Neural progenitor cell (in vitro differentiated cells): ENCODE data around the gene NBEAL2. TPM values are rescaled to one million over a fixed set of nuclear protein-coding genes. Genes with fewer than 3 reads are reported as not detected.

Experiments
- DNase-seq: peaks from one replicate; pipeline ENCODE4 v3.0.0-alpha.2; 2016; ENCODE audit warnings: low spot score
- H2AFZ ChIP-seq: fragments of 200-600 bp; sonication (generic); replicated peaks from 2 replicates; pipeline ENCODE4 v1.6.1; 2016; ENCODE audit warnings: antibody characterized with exemption
- H3F3A ChIP-seq: fragments of 200-600 bp; sonication (generic); 2 replicates; pipeline ENCODE4 v1.6.1; 2016; ENCODE audit warnings: antibody characterized with exemption, low read depth
- H3K27ac ChIP-seq: fragments of 200-600 bp; sonication (generic); 2 replicates; pipeline ENCODE4 v1.5.1; 2016; ENCODE audit warnings: mild to moderate bottlenecking
- H3K27me3 ChIP-seq: fragments of 200-600 bp; sonication (generic); 2 replicates; pipeline ENCODE4 v1.6.1; 2016; ENCODE audit warnings: mild to moderate bottlenecking, moderate library complexity
- H3K36me3 ChIP-seq: fragments of 200-600 bp; sonication (generic); 2 replicates; pipeline ENCODE4 v1.5.1; 2016
- H3K4me1 ChIP-seq: fragments of 200-600 bp; sonication (generic); 2 replicates; pipeline ENCODE4 v1.6.1; 2016; ENCODE audit warnings: mixed run types
- H3K4me2 ChIP-seq: fragments of 200-600 bp; sonication (generic); 2 replicates; pipeline ENCODE4 v1.6.1; 2016
- H3K4me3 ChIP-seq: fragments of 200-600 bp; sonication (generic); 2 replicates; pipeline ENCODE4 v1.5.1; 2016
- H3K79me2 ChIP-seq: fragments of 200-600 bp; sonication (generic); 2 replicates; pipeline ENCODE4 v1.6.1; 2016; ENCODE audit warnings: low read depth
- H3K9ac ChIP-seq: fragments of 200-600 bp; sonication (generic); 2 replicates; pipeline ENCODE4 v1.6.1; 2016
- H3K9me3 ChIP-seq: fragments of 200-600 bp; sonication (generic); 2 replicates; pipeline ENCODE4 v1.5.1; 2016; ENCODE audit warnings: low read depth
- H4K20me1 ChIP-seq: fragments of 200-600 bp; sonication (generic); 2 replicates; pipeline ENCODE4 v1.6.1; 2016; ENCODE audit warnings: low read depth
- H3K27ac Mint-ChIP-seq: 3 replicates; pipeline ENCODE4 v1.8.0; 2021; ENCODE audit warnings: mixed read lengths
- H3K27me3 Mint-ChIP-seq: 2 replicates; pipeline ENCODE4 v1.8.0; 2022; ENCODE audit warnings: low read depth, mild to moderate bottlenecking, inconsistent platforms, moderate library complexity, mixed read lengths; ENCODE audit not compliant: insufficient read depth
- H3K36me3 Mint-ChIP-seq: 3 replicates; pipeline ENCODE4 v1.8.0; 2021; ENCODE audit warnings: mixed read lengths
- H3K4me1 Mint-ChIP-seq: 3 replicates; pipeline ENCODE4 v1.8.0; 2021; ENCODE audit warnings: mixed read lengths
- H3K4me3 Mint-ChIP-seq: 3 replicates; pipeline ENCODE4 v1.8.0; 2021; ENCODE audit warnings: mild to moderate bottlenecking, moderate library complexity, mixed read lengths
- H3K9me3 Mint-ChIP-seq: 3 replicates; pipeline ENCODE4 v1.8.0; 2020; ENCODE audit warnings: mixed read lengths
- EZH2 ChIP-seq: fragments of 200-600 bp; sonication (generic); IDR thresholded peaks from 2 replicates; pipeline ENCODE4 v1.6.1; 2017; ENCODE audit warnings: antibody characterized with exemption, mild to moderate bottlenecking, moderate library complexity
- EZH2phosphoT487 ChIP-seq: fragments of 200-600 bp; sonication (generic); IDR thresholded peaks from 2 replicates; pipeline ENCODE4 v1.6.1; 2017; ENCODE audit warnings: antibody characterized with exemption
- total RNA-seq: library from RNA; depleted of rRNA; stranded (reverse); fragments of >200 nt; gene quantifications from 2 replicates; pipeline ENCODE4 v1.2.3, GENCODE V29; 2015; ENCODE audit warnings: low replicate concordance
- TF ChIP-seq, protein P1 (sequence below): fragments of 200-600 bp; sonication (generic); IDR thresholded peaks from 2 replicates; pipeline ENCODE4 v1.5.1; 2017; ENCODE audit warnings: antibody characterized with exemption, mild to moderate bottlenecking

NBEAL2 gene
- total RNA-seq, 1 donor from 2014 or later, result 6.3 TPM

DNA sequence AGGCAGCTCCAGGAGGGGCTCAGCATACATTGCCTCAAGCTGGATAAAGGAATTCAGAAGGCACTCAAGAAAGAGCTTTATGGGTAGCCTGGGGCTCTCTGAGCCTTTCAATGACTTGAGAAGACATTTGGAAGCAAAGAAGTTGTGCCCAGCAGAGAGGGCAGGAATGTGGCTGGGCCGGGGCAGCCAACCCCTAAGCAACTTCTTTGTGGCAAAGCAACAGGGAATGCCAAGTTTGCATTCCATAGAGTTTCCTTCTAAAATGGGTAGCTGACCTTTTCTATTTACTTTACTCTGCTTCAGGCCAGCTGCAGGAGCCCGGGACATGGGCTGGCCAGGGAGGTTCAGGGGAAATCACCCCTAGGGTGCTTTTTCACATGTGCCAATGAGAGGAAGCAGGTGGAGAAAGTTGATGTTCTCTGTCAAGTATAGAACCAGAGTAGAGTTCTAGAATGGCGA lies 48.5 kb upstream of the NBEAL2 start:
- Histone ChIP-seq H2AFZ (no peak overlapping the region), H3K36me3 (no peaks in the 10 kb centered on the region), H3F3A (no peaks in the 10 kb centered on the region), H3K9me3 (no peaks in the 10 kb centered on the region), H3K27me3 (no peaks in the 10 kb centered on the region), H3K4me3 (no peak overlapping the region), H3K9ac (no peak overlapping the region), H3K79me2 (peaks cover 70% of the 10 kb centered on the region), H3K4me2 (no peak overlapping the region), H3K4me1 (peaks cover 7% of the 10 kb centered on the region), H4K20me1 (peaks cover 54% of the 10 kb centered on the region), H3K27ac (no peak overlapping the region)
- Mint-ChIP-seq H3K36me3 (peaks cover 18% of the 10 kb centered on the region), H3K4me1 (peaks cover 21% of the 10 kb centered on the region), H3K27ac (peak overlapping the region; percentile 83), H3K27me3 (no peaks in the 10 kb centered on the region), H3K9me3 (no peaks in the 10 kb centered on the region), H3K4me3 (no peak overlapping the region)
- no peak for DNase-seq
- TF ChIP-seq EZH2phosphoT487 (no peak), EZH2 (no peak)
- TF ChIP-seq, protein P1, sequence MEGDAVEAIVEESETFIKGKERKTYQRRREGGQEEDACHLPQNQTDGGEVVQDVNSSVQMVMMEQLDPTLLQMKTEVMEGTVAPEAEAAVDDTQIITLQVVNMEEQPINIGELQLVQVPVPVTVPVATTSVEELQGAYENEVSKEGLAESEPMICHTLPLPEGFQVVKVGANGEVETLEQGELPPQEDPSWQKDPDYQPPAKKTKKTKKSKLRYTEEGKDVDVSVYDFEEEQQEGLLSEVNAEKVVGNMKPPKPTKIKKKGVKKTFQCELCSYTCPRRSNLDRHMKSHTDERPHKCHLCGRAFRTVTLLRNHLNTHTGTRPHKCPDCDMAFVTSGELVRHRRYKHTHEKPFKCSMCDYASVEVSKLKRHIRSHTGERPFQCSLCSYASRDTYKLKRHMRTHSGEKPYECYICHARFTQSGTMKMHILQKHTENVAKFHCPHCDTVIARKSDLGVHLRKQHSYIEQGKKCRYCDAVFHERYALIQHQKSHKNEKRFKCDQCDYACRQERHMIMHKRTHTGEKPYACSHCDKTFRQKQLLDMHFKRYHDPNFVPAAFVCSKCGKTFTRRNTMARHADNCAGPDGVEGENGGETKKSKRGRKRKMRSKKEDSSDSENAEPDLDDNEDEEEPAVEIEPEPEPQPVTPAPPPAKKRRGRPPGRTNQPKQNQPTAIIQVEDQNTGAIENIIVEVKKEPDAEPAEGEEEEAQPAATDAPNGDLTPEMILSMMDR, result no peak

DNA sequence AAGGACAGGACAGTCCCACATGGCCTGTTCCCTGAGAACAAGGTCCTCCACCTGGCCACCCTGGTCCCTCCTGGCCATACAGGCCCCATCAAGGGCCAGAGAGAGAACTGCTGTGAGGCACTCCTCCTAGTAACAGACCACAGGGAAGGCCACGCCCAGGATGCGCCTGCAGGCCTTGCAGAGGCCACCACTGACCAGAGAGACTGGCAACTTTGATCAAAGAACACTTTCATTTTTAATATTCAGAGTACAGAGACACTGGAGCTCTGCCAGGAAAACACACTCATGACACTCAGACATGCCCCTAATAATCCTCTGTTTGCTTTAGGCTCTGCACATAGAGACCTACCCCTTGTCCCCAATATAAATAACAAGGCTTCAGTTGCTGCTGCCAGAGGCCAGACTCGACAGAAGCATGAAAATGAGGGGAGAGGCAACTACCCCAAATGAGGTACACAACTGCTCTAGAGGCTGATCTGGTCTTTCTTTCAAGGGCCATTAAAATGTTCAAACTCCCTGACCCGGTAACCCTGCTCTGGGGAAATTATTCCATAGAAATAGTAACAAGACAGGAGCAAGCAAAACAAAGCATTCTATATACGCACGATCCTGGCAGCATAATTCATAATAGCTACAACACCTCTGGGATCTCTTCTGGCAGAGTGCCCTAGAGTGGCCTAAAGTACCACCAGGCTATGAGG lies 47.7 kb upstream of the NBEAL2 start:
- H3K9me3 Mint-ChIP-seq, result no peaks in the 10 kb centered on the region
- peak overlapping the region; percentile 83 for H3K27ac Mint-ChIP-seq
- no peaks in the 10 kb centered on the region for H3K27me3 Mint-ChIP-seq
- Histone ChIP-seq H3K79me2 (peaks cover 70% of the 10 kb centered on the region), H3F3A (no peaks in the 10 kb centered on the region), H3K4me1 (peaks cover 7% of the 10 kb centered on the region), H4K20me1 (peaks cover 60% of the 10 kb centered on the region), H2AFZ (no peak overlapping the region), H3K9ac (no peak overlapping the region), H3K9me3 (no peaks in the 10 kb centered on the region), H3K4me2 (no peak overlapping the region), H3K27me3 (no peaks in the 10 kb centered on the region), H3K4me3 (no peak overlapping the region), H3K36me3 (no peaks in the 10 kb centered on the region), H3K27ac (no peak overlapping the region)
- DNase-seq, result no peak
- peaks cover 23% of the 10 kb centered on the region for H3K36me3 Mint-ChIP-seq
- TF ChIP-seq, protein P1, result no peak
- no peak for TF ChIP-seq EZH2
- no peak for TF ChIP-seq EZH2phosphoT487
- peaks cover 27% of the 10 kb centered on the region for H3K4me1 Mint-ChIP-seq
- H3K4me3 Mint-ChIP-seq, result no peak overlapping the region

DNA sequence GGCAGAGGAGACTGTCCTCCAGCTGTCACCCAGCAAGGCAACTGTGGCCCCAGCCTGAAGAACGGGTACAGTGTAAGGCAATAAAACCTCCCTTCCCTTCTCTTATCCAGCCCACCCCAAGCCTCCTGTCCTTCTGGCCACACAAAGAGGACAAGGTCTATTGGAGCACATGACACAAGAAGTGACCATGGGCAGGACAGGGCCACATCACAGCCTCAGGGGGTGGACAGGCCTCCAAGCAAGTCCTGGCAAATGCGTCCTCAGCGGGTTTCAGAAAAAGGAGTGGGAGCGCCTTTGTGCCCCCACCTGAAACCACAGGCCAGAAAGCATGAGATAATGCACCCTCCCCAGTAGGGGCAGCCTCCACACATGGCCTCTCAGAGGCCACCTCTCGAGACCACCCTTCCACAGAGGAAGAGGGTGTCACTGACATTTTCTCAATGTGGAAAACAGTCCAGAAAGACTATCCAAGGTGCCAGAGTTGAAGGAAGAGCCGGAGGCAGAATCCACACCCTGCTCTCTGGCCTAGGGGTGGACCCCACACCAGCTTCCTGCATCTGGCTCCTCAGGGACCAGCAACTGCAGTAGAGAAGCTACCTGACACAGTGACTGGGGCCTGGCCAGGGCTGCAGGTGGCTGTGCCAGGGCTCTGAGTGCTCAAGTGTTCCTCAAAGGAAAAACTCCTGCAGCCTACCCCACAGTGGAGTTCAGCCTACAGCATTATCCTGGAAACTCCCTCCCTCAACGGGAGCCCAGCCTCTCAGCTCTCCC lies 46.8 kb upstream of the NBEAL2 start:
- peaks cover 27% of the 10 kb centered on the region for H3K4me1 Mint-ChIP-seq
- H3K27me3 ChIP-seq, result no peaks in the 10 kb centered on the region
- TF ChIP-seq EZH2phosphoT487 (no peak), EZH2 (no peak)
- TF ChIP-seq, protein P1, result no peak
- H3K27ac ChIP-seq, result no peak overlapping the region
- no peak overlapping the region for H3K4me3 ChIP-seq
- H3K79me2 ChIP-seq, result peaks cover 68% of the 10 kb centered on the region
- no peak overlapping the region for H3K9ac ChIP-seq
- H3K9me3 ChIP-seq, result no peaks in the 10 kb centered on the region
- H3F3A ChIP-seq, result no peaks in the 10 kb centered on the region
- no peaks in the 10 kb centered on the region for H3K27me3 Mint-ChIP-seq
- no peak overlapping the region for H3K4me2 ChIP-seq
- no peak overlapping the region for H3K4me3 Mint-ChIP-seq
- peaks cover 66% of the 10 kb centered on the region for H4K20me1 ChIP-seq
- H3K36me3 Mint-ChIP-seq, result peaks cover 22% of the 10 kb centered on the region
- H2AFZ ChIP-seq, result no peak overlapping the region
- H3K36me3 ChIP-seq, result no peaks in the 10 kb centered on the region
- no peak for DNase-seq
- peaks cover 7% of the 10 kb centered on the region for H3K4me1 ChIP-seq
- no peak overlapping the region for H3K27ac Mint-ChIP-seq
- H3K9me3 Mint-ChIP-seq, result no peaks in the 10 kb centered on the region
